Suprapubic skin (tissue), 4 donors: Measurements from ENCODE around the gene RIC3. TPM values are rescaled to one million over a fixed set of nuclear protein-coding genes. Genes with fewer than 3 reads are reported as not detected.

Source experiments
- DNase-seq, 2 donors: peaks; one replicate each; pipeline ENCODE4 v3.0.0-alpha.2; 2019; ENCODE audit warnings: low spot score in 2 of 2
- H3K27ac ChIP-seq: fragments of 200-600 bp; sonication (generic); one replicate; pipeline ENCODE4 v1.5.1; 2019
- H3K27me3 ChIP-seq: fragments of 200-600 bp; sonication (generic); one replicate; pipeline ENCODE4 v1.5.1; 2019
- H3K36me3 ChIP-seq: fragments of 200-600 bp; sonication (generic); one replicate; pipeline ENCODE4 v1.5.1; 2019
- H3K4me1 ChIP-seq: fragments of 200-600 bp; sonication (generic); one replicate; pipeline ENCODE4 v1.5.1; 2019
- H3K4me3 ChIP-seq: fragments of 200-600 bp; sonication (generic); one replicate; pipeline ENCODE4 v1.5.1; 2019; ENCODE audit warnings: mild to moderate bottlenecking
- H3K9me3 ChIP-seq: fragments of 200-600 bp; sonication (generic); one replicate; pipeline ENCODE4 v1.5.1; 2019
- EP300 ChIP-seq: sonication (generic); formaldehyde crosslinking; IDR thresholded peaks from one replicate; pipeline ENCODE4 v1.6.1; 2017; ENCODE audit warnings: antibody characterized with exemption
- POLR2A ChIP-seq, 2 donors: fragments of 450-650 bp; IDR thresholded peaks; one replicate each; pipeline ENCODE4 v1.6.1; 2017; ENCODE audit warnings: antibody characterized with exemption in 2 of 2, mild to moderate bottlenecking in 2 of 2, moderate library complexity in 2 of 2
- POLR2AphosphoS5 ChIP-seq, 3 donors: sonication (generic); formaldehyde crosslinking; IDR thresholded peaks; one replicate each; pipeline ENCODE4 v1.6.1; 2017; ENCODE audit warnings: antibody characterized with exemption in 3 of 3
- WGBS: methylation state at CpG from one replicate; pipeline ENCODE4 v1.1.5; 2018; 5-methylcytosine and 5-hydroxymethylcytosine counted together
- total RNA-seq, 4 donors: library from RNA; depleted of rRNA; stranded (reverse); fragments of >200 nt; gene quantifications; one replicate each; pipeline ENCODE4 v1.1.0, GENCODE V29; 2016
- TF ChIP-seq, protein P1 (sequence below), 2 donors: fragments of 200-600 bp in 1 of 2; fragments of 450-650 bp in 1 of 2; sonication (generic) in 1 of 2; IDR thresholded peaks; one replicate each; pipeline ENCODE4 v1.5.1; 2016 to 2019; ENCODE audit warnings: antibody characterized with exemption in 2 of 2, mild to moderate bottlenecking in 1 of 2, moderate library complexity in 1 of 2

RIC3 gene
- total RNA-seq, 4 donors from 2014 or later = 20.5 to 118 (median 35.1) TPM

DNA sequence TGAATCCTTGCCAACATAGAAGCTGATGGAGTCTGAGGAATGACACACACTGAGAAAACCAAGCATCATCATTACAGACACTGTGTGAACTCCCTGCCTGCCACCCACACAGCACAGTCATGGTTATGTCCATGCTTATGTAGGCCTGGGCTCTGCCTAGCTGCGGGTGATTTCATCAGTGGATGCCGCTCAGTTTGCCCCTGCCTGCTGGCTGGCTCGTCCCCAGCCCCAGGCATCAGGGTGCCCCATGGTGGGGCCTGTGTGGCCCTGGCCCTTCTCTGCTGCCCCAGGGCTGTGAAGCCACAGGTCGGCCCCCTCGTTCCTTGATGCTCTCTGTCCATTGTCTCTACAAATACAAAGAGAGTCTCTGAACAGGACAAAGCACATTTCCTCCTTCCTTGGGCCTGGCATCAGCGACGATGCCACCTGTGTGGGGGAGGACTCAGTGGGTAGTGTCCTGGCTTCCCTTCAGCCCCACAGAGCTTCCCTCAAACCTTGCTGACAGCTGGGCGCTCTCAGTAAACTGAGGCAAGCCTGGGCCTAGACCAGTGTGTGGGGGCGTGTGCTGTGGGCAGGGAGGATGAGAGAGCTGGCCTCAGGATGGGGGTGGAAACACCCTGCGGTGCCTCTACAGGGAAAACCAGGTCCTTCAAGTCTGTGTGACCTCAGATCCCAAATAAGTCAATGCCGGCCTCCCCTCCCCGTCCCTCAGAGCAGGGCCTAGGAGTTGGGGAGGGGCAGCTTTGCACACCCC is 107.8 kb downstream of the RIC3 start:
- H3K27ac ChIP-seq = peak overlapping the region; percentile 18
- H3K4me1 ChIP-seq = peaks cover 38% of the 10 kb centered on the region
- WGBS = 91% methylated on average over 10 of the region's 12 CpGs
- H3K36me3 ChIP-seq = no peaks in the 10 kb centered on the region
- no peaks in the 10 kb centered on the region for H3K9me3 ChIP-seq
- H3K4me3 ChIP-seq = no peak overlapping the region
- no peaks in the 10 kb centered on the region for H3K27me3 ChIP-seq
- peak in 1 of 2 donors; percentile 57 for DNase-seq
- TF ChIP-seq, protein P1, sequence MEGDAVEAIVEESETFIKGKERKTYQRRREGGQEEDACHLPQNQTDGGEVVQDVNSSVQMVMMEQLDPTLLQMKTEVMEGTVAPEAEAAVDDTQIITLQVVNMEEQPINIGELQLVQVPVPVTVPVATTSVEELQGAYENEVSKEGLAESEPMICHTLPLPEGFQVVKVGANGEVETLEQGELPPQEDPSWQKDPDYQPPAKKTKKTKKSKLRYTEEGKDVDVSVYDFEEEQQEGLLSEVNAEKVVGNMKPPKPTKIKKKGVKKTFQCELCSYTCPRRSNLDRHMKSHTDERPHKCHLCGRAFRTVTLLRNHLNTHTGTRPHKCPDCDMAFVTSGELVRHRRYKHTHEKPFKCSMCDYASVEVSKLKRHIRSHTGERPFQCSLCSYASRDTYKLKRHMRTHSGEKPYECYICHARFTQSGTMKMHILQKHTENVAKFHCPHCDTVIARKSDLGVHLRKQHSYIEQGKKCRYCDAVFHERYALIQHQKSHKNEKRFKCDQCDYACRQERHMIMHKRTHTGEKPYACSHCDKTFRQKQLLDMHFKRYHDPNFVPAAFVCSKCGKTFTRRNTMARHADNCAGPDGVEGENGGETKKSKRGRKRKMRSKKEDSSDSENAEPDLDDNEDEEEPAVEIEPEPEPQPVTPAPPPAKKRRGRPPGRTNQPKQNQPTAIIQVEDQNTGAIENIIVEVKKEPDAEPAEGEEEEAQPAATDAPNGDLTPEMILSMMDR (IDR thresholded peaks at IDR 0.05) = no peak
- TF ChIP-seq POLR2AphosphoS5 (IDR thresholded peaks at IDR 0.05) (no peak), EP300 (no peak), POLR2A (IDR thresholded peaks at IDR 0.05) (no peak)

DNA sequence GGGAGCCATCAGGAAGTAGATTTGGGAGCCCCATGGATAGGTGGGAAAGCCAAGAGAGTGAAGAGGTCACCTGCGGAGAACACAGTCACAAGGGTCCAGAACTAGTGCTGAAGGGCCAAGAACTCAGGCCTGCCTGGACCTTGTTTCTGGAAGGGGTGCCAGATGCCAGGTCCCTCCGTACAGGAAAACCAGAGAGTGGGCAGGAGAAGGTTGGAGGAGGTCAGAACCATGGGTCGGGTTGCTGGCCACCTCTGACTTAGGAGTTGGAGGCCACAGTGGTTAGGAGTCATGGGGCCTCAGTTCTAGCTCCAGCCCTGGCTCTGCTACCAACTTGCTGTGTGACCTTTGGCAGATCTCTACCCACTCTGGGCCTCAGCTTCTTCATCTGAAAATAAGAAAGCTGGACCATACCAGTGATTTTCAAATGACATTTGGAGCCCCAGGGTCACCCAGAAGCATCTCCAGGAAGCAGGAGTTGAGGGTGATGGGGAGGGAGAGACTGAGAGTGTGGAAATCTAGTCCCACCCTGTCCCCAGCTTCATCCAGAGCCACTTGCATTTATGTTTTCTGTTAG is 108.6 kb downstream of the RIC3 start:
- WGBS = 89% methylated on average over 3 of the region's 3 CpGs
- peak in 1 of 2 donors; percentile 40 for DNase-seq
- no peaks in the 10 kb centered on the region for H3K27me3 ChIP-seq
- peak overlapping the region; percentile 18 for H3K27ac ChIP-seq
- TF ChIP-seq POLR2A (IDR thresholded peaks at IDR 0.05) (no peak), EP300 (no peak)
- H3K4me3 ChIP-seq = no peak overlapping the region
- no peaks in the 10 kb centered on the region for H3K9me3 ChIP-seq
- H3K36me3 ChIP-seq = no peaks in the 10 kb centered on the region
- H3K4me1 ChIP-seq = peaks cover 38% of the 10 kb centered on the region

DNA sequence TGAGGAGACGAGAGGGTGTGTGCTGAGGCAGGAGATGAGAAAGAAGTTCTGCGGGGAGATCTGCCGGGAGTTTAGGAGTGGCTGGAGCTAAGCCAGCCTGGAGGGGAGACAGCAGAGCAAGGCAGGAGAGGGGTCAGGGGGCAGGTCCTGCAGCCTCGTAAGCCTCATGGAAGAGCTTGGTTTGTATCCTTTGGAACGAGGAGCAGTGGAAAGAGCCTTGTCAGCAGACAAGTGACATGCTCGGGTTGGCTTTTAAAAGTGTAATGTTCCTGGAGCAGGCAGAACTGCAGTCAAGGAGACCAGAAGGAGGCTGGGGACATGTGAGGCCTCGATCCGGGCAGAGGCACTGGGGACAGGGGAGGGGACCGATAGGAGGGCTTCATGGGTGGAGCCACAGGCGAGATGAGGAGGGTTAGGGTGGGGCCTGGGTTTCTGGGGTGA is 109.2 kb downstream of the RIC3 start:
- no peaks in the 10 kb centered on the region for H3K9me3 ChIP-seq
- TF ChIP-seq EP300 = no peak
- TF ChIP-seq, protein P1 (IDR thresholded peaks at IDR 0.05) = no peak
- no peak for TF ChIP-seq POLR2AphosphoS5 (IDR thresholded peaks at IDR 0.05)
- TF ChIP-seq POLR2A (IDR thresholded peaks at IDR 0.05) = no peak
- H3K27me3 ChIP-seq = no peaks in the 10 kb centered on the region
- peak in 1 of 2 donors; percentile 54 for DNase-seq
- H3K27ac ChIP-seq = peak overlapping the region; percentile 18
- WGBS = 31% methylated on average over 10 of the region's 10 CpGs
- H3K4me1 ChIP-seq = peaks cover 38% of the 10 kb centered on the region
- H3K36me3 ChIP-seq = no peaks in the 10 kb centered on the region
- H3K4me3 ChIP-seq = no peak overlapping the region

DNA sequence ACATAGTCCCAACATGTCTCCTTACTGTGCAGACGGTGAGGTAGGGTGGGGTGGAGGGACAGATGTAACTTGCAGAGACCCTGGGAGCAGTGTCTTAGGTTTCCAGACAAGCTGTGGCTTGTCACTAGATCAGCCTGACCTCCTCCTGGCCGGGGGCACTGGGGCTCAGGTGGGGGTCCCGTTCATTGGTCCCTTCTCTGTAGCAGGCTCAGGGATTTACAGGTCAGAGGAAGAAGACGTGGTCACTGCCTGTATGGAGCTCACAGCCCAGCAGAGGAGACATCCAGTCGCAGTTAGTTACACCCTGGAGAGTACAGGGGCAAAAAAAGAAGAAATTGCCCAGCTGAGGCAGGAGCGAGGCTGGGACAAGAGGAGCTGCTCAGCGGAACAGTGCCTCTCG is 109.8 kb downstream of the RIC3 start:
- 79% methylated on average over 7 of the region's 8 CpGs for WGBS
- TF ChIP-seq, protein P1 (IDR thresholded peaks at IDR 0.05) = no peak
- TF ChIP-seq EP300 = no peak
- no peak for TF ChIP-seq POLR2AphosphoS5 (IDR thresholded peaks at IDR 0.05)
- no peak for TF ChIP-seq POLR2A (IDR thresholded peaks at IDR 0.05)
- Histone ChIP-seq H3K27me3 (no peaks in the 10 kb centered on the region), H3K36me3 (no peaks in the 10 kb centered on the region), H3K9me3 (no peaks in the 10 kb centered on the region), H3K27ac (no peak overlapping the region), H3K4me3 (no peak overlapping the region), H3K4me1 (peaks cover 38% of the 10 kb centered on the region)
- DNase-seq = peak in 1 of 2 donors; percentile 37

DNA sequence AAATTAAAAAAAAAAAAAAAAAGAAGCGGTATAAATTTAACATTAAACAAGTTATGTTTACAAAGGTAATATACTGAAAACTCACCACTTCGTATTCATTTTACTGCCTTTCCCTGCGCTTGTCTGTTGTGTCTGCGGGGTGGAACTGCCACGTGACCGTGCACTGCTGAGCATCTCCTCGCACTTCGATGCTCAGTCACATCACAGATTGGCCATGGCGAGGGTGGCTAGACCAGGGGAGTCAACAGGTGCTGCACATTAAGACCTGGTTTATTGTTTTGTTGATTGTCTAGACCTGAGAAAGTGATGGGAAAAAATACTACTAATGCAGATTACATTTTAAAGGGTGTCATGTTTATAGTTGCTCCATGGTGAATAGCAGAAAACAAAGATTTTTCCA is 110.6 kb downstream of the RIC3 start:
- no peaks in the 10 kb centered on the region for H3K36me3 ChIP-seq
- peaks cover 35% of the 10 kb centered on the region for H3K4me1 ChIP-seq
- peak overlapping the region; percentile 75 for H3K27ac ChIP-seq
- DNase-seq = peak in 1 of 2 donors; percentile 30
- H3K9me3 ChIP-seq = no peaks in the 10 kb centered on the region
- 95% methylated on average over 9 of the region's 9 CpGs for WGBS
- H3K27me3 ChIP-seq = no peaks in the 10 kb centered on the region
- no peak overlapping the region for H3K4me3 ChIP-seq
- TF ChIP-seq POLR2A (IDR thresholded peaks at IDR 0.05) (no peak), EP300 (no peak), POLR2AphosphoS5 (IDR thresholded peaks at IDR 0.05) (no peak)
- TF ChIP-seq, protein P1 (IDR thresholded peaks at IDR 0.05) = no peak
